CD4-positive, alpha-beta T cell treated with Interleukin-4 for 4 hours (primary cell): ENCODE measurements around the gene PRKG1.
"Not testable (repeated sequence)": the region's sequence is repeated elsewhere in the genome, so short reads cannot be mapped to it uniquely, and the experiment has no call there.

Experiments
- DNase-seq: peaks from one replicate; pipeline ENCODE4 v3.0.0-alpha.2; 2020

Gene PRKG1

DNA sequence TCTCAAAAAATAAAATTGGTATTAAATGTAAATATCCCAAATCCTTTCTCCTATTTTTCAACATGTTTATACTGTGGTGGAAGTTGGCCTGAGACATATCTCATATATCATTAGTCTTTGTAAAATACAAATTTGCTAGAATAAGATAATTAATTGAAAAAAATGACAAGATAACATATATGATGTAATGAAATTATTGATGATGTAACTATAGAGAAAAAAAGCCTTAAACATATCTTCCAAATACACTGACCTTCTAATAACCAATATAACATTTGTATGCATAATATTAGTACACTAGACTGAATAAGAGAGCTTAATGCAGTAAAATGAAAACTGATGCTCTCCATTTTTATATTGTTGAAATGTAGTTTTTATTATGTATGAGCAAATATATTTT, 104.3 kb downstream of the PRKG1 start:
- no peak for DNase-seq

DNA sequence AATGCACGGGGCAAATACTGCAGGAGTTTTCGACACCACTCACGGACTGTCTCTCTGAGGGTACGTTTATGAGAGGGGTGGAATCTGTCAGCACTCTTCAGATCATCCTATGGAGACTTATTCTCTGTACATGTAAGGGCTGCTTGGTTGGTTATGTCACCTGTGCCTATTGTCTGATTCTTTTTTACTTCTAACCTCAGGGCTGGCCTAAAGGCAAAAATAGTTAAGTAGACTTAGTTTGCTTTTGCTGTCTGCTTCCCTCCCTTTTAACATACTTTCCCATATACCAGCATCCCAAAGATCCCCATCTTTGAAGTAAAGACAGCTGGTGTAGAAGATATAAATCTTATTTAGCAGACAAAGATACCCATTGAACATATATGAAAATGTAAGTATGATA, 105.9 kb downstream of the PRKG1 start:
- no peak for DNase-seq

DNA sequence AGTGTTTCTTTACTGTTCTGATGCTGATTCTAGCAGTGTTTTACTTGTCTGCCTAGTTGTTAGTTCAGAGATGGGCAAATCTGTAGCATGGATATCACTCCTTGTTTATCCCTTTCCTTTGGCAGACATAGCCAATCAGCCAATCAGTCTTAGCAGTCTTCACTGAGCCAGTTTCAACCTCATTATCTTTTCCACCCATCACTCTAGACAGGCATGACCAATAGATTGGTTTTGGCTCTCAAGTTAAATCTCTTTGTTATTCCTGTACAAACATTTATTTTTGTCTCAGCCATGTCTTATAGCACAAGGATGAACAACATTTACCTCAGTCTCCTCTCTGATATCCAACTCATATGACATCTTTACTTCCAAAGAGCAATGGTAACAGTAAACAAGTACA, 109.5 kb downstream of the PRKG1 start:
- no peak for DNase-seq

DNA sequence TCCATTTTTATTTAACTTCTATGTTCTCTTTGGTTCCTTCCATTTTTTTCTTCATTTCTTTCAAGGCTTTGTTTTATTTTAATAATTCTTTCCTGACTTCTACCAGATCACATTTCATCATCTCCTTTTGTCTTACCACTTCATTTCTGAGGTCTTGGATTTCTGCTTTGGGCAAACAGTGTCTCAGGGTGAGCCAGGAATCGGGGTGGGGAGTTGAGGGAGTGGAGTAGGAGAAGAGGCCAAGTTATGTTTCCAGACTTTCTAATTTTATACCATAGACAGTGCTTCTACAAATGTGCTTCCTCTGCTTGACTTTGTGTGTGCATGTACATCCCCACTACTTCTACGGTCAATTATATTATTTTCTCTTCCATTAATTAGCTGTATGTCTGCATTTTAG, 112.1 kb downstream of the PRKG1 start:
- DNase-seq = no peak

DNA sequence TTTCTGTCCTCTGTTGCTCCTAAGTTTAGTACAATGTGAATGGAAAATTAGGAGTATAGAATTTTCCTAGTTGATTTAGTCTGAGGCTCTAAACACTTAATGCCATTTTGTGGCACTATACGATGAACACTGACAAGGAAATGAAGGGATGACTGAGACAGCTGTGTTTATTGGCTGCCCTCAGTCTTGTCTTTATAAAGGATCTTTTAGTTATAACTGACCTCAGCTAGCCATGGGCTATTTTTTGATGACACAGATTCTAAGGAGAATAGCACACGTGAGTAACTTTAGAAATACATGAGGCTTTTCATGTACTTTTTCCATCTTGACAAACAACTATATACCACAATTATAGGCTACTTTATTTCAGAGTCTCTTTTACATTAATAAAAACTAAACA, 113.7 kb downstream of the PRKG1 start:
- DNase-seq = no peak

DNA sequence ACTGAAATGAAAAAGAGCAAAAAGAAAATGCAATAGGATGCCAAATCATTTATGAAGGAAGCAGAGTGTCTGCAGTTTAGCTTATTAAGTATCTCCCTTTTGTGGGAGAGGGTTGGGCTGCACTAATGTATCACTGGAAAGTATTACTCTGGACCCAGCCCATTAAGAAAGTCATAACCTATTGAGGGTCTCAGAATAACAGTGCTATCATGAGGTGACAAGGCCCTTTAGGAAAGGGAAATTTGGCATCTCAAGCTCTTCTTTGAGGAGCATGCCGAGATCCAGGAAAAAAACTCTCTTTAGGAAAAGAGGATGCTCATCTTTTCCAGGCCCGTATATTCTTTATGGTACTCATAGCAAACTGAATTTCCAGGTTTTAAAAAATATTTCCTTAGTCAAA, 114.6 kb downstream of the PRKG1 start:
- no peak for DNase-seq

DNA sequence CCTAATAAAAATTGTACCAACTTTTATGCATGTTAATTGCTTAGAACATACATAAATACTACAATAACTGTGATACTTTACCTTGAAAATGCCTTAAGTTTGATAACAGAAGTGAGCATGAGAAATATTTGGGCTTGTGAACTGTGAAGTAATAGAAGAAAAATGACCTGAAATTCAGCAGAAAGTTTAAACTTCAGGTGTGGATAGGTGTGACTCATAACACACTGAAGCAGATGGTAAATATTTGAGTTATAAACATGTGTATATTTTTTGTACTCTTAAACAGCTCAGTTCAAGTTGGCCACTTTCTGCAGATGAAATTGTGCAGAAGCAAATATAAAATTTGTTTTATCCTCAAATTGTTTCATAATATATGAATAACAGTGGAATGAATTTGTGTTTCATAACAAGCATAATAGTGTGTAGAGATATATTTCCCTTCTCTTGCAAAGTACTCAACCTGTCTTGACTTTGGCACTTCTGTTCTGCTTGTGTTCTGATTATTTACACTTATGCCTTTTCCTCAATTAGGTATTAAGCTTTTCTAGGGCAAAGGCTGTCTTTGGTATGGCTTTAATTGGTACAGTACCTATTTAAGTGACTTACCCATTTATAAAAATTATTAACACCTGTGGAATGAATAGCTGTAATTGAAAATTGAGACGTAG, 122.4 kb downstream of the PRKG1 start:
- DNase-seq = no peak

DNA sequence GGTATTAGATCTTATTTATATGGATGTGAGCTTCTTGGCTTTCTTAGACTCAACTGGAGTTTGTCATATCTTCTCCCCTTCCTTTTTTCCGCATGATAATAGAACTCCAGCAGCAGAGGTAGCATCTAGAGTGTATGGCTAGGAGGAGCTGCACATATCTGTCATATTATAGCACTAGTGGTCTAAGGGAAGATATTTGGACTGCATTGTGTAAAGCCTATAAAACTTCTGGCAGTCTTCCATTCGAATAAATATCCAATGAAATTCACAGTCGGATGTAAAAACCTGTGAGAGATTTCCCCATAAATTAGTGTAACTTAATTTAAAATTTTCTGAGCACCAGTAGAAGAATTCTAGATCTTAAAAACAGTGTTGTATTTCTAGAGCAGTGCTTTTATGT, 123.9 kb downstream of the PRKG1 start:
- DNase-seq = no peak

DNA sequence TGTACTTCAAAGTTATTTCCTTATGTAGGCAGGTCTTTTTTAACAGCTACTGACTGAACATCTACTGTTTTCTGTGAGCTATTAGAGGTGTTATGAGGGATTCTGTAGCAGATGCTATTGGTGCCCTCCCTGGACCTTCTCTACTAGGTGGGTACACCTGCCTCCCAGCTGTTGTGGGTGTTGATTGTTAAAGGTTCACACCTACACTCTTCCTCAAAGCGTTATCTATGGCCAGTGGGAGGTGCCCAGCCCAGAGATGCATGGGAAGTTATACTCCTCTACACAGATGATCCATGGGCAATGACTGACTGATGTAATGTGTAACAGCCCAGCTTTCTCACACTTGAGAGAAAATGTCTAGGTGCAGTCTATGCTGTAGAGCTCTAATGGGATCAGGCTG, 127.7 kb downstream of the PRKG1 start:
- DNase-seq = no peak

DNA sequence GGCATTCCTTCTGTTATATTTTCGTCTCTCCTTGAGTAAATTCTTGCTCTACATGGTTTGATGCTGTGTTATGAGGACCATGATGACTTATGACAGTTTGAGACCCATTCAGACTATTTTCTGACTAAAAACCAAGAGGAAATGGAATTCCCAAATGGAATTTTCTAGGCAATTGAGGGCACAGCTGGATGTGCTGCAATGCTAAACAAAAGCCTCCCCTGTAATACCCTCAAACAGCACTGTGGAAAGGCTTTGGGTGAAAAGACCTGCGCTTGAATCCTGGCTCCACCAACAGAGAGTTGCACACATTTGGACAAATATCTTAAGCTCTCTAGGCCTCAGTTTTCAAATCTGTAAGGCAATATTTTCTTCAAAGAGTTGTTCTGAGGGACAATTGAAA, 129.1 kb downstream of the PRKG1 start:
- no peak for DNase-seq

DNA sequence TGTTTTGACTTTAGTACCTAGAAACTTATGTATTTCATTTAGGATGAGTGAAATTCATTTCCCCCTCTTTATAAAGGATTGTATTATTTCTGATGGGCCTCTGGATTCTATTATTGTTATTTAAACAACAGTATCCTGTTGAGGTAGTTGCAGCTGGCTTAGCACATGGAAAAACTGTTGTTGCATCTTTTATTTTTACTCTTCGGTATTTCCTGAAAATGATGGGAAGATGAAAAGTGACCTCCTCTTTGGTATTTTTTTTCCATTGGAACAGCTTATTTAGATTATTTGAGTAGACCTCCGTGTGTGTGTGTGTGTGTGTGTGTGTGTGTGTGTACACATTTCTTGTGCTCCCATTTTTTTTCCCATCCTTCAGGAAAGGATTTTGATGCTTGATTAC, 129.8 kb downstream of the PRKG1 start:
- no peak for DNase-seq

DNA sequence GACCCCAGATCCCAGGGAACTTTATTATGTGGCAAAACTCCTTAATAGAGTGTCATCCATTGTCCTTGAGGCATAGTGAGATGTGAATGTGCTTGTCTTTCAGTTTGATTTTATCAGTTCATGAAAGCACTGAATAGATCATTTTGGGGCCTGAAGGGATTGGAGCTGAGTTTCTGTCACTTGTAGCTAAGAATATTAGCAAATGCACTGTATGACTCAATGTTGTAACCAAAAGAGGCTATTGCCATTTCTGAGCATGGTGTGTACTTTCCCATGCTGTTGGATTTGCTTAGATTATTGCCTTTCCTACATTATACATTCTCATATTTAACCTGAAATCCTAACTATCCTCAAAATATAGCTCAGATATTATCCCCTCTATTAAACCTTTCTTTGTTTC, 130.4 kb downstream of the PRKG1 start:
- DNase-seq = no peak

DNA sequence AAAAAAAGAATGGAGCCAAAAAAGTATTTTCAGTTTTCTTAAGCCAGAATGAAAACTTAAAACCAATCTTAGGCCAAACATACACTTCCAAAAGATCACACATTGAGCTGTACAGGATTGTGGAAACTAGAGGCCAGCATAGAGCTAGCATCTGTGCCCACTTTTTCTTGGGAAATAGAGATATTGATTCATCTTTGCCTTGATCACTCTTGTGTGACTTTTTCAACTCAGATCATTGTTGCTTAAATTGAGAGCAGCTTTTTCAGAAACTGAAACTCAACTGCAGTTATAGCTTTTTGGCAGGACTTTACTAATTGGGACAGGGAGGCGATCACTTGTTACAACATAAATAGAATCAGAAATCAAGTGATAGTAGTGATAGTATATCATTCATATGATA, 132.2 kb downstream of the PRKG1 start:
- no peak for DNase-seq

DNA sequence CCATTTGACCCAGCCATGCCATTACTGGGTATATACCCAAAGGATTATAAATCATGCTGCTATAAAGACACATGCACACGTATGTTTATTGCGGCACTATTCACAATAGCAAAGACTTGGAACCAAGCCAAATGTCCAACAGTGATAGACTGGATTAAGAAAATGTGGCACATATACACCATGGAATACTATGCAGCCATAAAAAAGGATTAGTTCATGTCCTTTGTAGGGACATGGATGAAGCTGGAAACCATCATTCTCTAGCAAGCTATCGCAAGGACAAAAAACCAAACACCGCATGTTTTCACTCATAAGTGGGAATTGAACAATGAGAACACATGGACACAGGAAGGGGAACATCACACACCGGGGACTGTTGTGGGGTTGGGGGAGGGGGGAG, 138.7 kb downstream of the PRKG1 start:
- not testable (repeated sequence) for DNase-seq

DNA sequence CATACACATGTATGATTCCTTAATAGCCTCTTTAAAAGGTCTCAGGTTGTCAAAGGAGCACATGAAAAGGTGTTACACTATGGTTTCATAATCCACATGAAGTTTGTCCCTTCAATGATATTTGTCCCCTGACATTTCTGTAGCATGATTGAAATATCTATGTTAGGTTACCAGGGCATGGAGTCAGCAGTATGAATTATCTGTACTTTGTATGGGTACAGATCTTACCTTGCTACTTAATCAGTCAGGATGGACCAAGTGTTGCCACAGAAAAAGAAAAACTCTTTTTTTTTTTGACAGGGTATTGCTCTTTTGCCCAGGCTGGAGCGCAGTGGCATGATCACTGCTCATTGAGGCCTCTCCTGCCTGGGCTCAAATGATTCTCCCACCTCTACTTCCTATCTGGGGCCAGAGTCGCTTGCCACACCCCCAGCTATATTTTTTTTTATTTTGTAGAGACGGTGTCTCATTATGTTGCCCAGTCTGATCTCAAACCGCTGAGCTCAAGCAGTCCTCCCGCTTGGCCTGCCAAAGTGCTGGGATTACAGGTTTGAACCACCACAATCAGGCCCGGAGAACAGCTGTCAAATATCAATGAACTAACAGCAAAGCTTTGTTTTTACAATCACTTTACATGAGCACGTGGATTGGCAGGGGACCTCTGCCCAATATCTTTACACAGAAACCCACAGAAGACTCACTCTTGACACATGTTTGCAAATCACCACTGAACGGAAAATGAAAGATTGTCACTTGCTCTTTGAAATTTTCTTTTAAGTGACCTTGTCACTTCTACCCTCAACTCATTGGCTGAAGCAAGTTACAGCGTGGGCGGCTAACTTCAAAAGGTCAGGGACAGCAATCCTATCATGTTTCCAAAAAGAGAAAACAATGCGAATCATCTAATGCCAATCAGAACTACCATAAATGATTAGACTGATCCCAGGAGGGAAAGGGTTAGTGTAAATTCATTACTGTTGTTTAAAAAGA, 140.2 kb downstream of the PRKG1 start:
- DNase-seq = no peak

DNA sequence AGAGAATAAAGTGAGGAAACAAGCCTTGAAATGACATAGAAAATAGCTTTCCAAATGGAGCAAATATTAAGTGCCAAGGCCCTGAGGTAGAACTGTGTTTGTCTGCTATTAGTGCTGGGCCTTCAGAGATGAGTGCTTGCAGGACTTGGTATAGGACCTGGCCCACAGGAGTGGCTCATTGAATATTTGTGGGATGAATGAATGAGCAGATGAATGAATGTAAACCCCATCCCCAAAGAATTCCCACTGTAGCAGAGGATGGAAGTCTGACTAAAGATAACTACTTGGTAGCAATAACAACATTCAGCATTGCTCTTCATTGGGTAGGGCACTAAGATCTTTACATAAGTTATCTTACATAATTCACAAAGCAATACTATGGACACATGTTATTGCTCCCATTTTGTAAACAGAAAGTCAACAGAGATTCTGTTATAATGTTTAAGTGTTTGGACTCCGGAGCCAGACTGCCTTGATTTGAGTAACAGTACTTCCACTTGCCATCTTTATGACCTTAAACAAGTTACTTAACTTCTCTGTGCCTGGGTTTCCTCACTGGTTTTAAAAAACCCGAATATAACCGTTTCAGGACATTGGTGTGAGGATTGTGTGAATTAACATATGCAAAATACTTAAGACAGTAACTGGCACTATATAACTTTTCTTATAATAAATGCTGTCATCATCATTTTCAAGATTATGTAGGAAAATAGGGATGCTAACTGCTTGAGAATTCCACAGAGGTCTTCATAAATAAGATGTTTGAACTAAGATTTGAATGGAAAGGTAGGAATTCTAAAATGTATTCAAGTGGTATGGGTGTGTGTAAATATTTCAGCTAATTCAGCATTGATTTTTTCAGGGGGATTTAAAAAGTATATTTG, 141.9 kb downstream of the PRKG1 start:
- no peak for DNase-seq

DNA sequence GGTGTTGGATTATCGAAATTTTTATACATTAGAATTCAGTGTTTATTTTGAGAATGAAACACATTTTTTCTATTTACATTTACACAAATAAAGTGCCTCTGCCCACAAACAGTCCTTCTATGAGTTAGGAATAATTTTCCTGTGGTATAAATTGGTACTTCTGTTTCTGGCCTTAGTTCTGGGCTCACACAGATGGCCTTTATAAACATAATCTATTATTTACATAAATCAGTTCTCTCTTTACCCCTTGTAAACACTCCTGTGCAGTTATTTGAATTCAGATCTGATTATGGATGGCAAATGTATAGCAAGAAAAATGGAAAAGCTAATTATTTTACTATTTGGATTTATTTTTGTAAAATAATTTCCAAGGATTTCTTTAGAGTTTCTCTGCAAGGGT, 143.2 kb downstream of the PRKG1 start:
- no peak for DNase-seq

DNA sequence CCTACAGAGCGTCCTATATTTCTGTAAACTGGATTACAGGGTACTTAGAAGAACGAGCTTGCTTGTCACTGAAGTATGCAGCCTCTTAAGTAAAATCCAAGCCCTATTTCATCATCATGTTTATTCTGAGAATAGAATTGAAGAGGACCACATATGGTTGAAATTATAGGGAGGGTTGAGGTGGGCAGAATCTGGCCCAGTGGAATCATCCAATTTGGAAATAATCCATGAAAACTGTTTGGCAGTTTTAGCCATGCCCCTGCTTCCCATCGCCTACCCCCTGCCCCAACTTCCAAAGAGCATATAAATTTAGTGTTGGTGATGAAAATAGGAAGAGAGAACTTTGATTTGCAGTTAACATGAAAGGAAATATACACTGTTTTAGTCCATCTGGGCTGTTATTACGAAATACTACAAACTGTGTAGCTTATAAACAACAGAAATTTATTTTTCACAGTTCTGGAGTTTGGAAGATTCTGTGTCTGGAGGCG, 150.4 kb downstream of the PRKG1 start:
- DNase-seq = no peak

DNA sequence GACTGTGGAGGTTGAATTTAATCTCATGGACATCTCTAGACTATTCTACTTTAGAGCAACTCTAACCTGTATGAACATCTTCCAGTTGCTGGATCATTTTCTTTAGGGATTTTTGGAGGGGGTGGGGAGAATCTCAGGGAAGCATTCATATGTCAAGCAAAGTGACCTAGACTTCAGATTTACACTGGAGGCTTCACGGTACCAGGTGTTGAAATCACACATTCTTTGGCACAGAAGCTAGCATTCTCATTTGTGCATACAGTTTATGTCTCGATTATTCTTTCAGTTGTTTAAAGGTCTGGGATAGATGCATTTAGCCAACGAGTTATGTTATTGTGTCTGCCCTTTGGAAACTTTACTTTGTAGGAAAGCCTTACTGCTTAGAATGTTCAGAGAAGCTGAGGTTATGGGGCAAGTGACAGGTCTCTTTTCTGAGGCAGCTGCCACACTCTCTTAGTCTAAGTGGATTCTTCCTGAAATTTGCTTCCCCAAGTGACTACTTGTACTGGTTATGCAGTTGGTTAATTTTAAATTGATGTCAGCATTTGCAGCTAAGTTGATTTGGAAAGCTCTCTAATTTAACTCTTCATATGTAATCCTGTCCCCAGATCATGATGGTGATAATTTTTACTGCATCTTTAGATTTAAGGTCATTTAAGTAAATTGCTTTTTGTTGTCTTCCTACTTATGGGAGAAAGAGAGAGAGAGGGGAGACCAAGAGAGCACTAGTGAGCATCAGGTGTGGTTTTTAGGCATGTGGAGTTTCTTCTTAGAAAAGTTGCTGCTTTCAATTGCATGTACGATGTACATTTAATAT, 153.8 kb downstream of the PRKG1 start:
- no peak for DNase-seq

DNA sequence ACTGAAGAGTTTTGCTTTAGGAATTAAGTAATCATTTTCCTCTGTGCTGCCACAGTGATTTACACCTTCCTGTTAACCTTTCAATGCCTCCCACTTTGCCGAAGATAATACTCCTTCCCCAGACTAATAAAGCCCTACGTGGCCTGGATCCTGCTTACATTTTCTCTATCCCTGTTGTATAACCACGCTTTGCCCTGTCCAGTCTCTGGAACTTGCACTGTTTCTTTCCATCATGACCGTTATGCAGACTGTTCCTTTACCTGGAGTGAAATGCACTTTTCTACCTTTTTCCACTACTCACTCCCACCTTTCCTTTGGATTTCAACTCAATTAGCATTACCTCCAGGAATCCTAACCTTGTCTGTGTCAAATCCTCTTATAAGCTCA, 154.4 kb downstream of the PRKG1 start:
- DNase-seq = no peak

DNA sequence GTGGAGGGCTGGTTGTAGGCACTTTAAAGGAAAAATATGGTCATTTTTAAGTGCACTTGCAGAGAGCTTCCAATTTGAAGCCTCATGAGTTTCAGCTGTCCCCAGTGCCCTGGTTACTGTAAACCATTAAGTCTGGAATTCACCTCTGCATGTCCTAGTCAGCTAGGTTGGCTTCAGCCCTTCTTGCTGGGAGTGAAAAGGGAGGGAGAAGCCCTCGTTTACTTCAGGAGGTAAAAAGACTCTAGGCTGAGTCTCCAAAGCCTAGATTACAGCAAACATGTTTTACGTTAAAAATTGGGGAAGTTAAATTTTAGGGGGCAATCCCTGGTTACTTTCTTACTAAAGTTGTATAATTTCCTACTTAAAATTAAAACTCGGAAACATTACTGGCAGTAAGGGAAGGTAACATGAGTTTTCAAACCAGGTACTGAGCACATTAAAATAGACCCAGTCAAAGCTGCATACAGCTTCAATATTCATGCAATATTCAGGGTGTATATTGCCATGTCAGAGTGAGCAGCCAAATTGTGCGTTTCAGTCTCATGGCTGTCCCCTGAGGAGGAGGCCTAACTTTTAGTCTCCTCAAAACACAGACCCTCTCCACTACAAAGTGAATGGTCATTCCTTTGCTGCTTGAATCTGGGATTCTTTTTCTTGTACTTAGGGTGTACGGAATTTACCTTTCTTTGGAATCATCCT, 156.7 kb downstream of the PRKG1 start:
- no peak for DNase-seq

DNA sequence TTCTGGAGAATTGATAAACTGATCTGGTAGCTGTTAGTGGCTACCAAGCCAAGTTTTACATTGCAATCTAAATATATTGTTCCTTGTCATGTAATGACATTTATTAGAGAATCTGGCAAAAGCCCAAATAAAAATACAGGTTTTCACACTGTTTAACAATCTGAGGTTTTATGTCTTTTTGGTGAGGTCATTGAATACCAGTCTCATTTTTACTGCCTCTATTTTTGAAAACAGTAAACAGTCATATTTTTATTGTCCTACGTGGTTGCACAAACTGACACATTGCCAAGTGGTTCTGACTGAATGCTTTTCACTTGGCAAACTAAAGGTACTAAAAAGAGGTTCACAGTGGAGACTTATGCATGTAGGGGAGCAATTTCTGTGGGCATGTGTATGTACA, 157.5 kb downstream of the PRKG1 start:
- no peak for DNase-seq
